ENCODE data around the gene MFSD6.

The MFSD6 gene

DNA sequence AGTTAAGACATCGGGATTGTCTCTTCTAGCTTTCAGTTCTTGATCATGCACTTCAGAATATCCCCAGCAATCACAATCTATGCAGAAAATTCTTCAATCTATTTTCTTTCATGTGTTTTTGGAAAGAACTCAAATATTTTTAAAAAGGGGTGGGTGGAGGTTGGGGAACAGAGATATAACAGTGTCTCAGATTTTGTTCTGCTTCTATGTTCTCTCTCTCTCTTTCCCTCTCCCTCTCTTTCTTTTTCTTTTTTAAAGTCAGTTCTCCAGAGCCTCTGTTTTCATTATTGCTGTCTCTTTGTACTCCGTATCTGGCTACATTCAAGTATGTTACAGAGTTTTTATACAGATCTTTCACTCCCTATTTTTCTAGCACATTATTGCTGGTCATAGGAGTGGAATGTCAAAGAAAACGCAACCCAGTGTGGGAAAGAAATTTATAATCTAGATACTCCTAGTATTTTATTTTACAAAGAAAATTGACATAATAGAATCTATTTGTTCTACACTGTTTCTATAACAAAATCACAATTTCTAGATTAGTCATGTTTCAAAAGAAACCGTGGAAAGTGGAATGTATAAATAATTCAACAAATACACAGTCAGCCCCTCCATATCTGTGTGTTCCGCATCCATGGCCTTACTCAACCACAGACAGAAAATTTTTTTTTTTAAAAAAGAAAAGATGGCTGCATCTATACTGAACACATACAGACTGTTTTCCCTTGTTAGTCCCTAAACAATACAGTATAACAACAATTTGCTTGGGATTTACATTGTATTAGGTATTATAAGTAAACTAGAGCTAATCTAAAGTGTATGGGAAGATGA lies 137.6 kb downstream of the MFSD6 start:
- no peak overlapping the region for H3K27ac ChIP-seq
- peaks cover 3% of the 10 kb centered on the region for H3K9me3 ChIP-seq
- no peaks in the 10 kb centered on the region for H3K36me3 ChIP-seq
- no peaks in the 10 kb centered on the region for H3K27me3 ChIP-seq
- no peaks in the 10 kb centered on the region for H3K4me1 ChIP-seq (ENCODE audit: control insufficient read depth in 1 of 2, insufficient read depth in 1 of 2, low read depth in 1 of 2, low read length in 1 of 2)
- no peak for TF ChIP-seq CTCF (IDR thresholded peaks at IDR 0.05)
- H3K4me3 ChIP-seq (ENCODE audit: low read depth in 1 of 2, low read length in 1 of 2) = no peak overlapping the region

DNA sequence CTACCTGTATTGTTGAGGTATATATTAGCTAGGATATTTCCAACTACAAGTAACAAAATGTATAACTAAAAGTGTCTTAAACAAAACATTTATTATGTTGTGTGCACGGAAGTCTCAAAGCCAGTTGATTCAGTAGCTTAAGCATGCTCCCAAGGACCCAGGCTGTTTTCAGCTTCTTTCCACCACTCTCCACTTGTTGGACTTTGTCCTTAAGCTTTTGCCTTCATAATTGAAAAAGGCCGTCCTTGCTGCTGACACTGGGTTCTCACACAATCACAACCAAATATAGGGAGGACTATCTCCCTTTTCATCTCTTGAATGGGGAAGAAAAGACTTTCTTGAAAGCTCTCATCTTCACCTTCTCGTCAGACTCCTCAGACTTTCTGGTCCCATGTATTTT lies 138.6 kb downstream of the MFSD6 start:
- H3K36me3 ChIP-seq = no peaks in the 10 kb centered on the region
- no peaks in the 10 kb centered on the region for H3K27me3 ChIP-seq
- no peaks in the 10 kb centered on the region for H3K9me3 ChIP-seq
- H3K4me1 ChIP-seq (ENCODE audit: control insufficient read depth in 1 of 2, insufficient read depth in 1 of 2, low read depth in 1 of 2, low read length in 1 of 2) = peaks cover 0 to 1% of the 10 kb centered on the region in 2 experiments
- no peak overlapping the region for H3K27ac ChIP-seq
- TF ChIP-seq CTCF (IDR thresholded peaks at IDR 0.05) = no peak
- H3K4me3 ChIP-seq (ENCODE audit: low read depth in 1 of 2, low read length in 1 of 2) = no peak overlapping the region

GRCh38 chr2:190547886-190548285 lies 139.7 kb downstream of the MFSD6 start:
- no peak for TF ChIP-seq CTCF (IDR thresholded peaks at IDR 0.05)
- H3K36me3 ChIP-seq = no peaks in the 10 kb centered on the region
- peaks cover 0 to 5% of the 10 kb centered on the region in 2 experiments for H3K4me1 ChIP-seq (ENCODE audit: control insufficient read depth in 1 of 2, insufficient read depth in 1 of 2, low read depth in 1 of 2, low read length in 1 of 2)
- no peaks in the 10 kb centered on the region for H3K27me3 ChIP-seq
- no peak overlapping the region for H3K4me3 ChIP-seq (ENCODE audit: low read depth in 1 of 2, low read length in 1 of 2)
- no peak overlapping the region for H3K27ac ChIP-seq
- H3K9me3 ChIP-seq = no peaks in the 10 kb centered on the region

- no peak for TF ChIP-seq CTCF (IDR thresholded peaks at IDR 0.05)
- Histone ChIP-seq H3K4me1 (ENCODE audit: control insufficient read depth in 1 of 2, insufficient read depth in 1 of 2, low read depth in 1 of 2, low read length in 1 of 2) (peaks cover 0 to 5% of the 10 kb centered on the region in 2 experiments), H3K4me3 (ENCODE audit: low read depth in 1 of 2, low read length in 1 of 2) (no peak overlapping the region), H3K9me3 (no peaks in the 10 kb centered on the region), H3K36me3 (no peaks in the 10 kb centered on the region), H3K27me3 (no peaks in the 10 kb centered on the region), H3K27ac (no peak overlapping the region)
These were observed 142.0 kb downstream of the MFSD6 start for GRCh38 chr2:190550137-190550536.

Measured in neutrophil (primary cell).